GM15510 (cell line): ENCODE data around the gene SLC25A28.

Experiments
- POLR2A ChIP-seq: IDR thresholded peaks from 3 replicates; pipeline ENCODE4 v1.6.1; 2011; ENCODE audit warnings: borderline replicate concordance; ENCODE audit not compliant: insufficient read length; ENCODE audit errors: extremely low read depth

Gene SLC25A28

GRCh38 chr10:99648717-99649116 is 28.5 kb upstream of the SLC25A28 start:
- no peak for TF ChIP-seq POLR2A

- no peak for TF ChIP-seq POLR2A
Observed at GRCh38 chr10:99647601-99648151, 27.4 kb upstream of the SLC25A28 start.

GRCh38 chr10:99633832-99634231 is 13.6 kb upstream of the SLC25A28 start:
- no peak for TF ChIP-seq POLR2A

- no peak for TF ChIP-seq POLR2A
Observed at GRCh38 chr10:99631496-99631895, 11.3 kb upstream of the SLC25A28 start.

- no peak for TF ChIP-seq POLR2A
Observed at GRCh38 chr10:99630991-99631390, 10.8 kb upstream of the SLC25A28 start.

- TF ChIP-seq POLR2A: no peak
Observed at GRCh38 chr10:99630433-99630832, 10.2 kb upstream of the SLC25A28 start.

GRCh38 chr10:99629625-99629978 is 9.4 kb upstream of the SLC25A28 start:
- TF ChIP-seq POLR2A: no peak

GRCh38 chr10:99628923-99629624 is 8.8 kb upstream of the SLC25A28 start:
- TF ChIP-seq POLR2A: no peak

GRCh38 chr10:99623919-99624318 is 3.7 kb upstream of the SLC25A28 start:
- TF ChIP-seq POLR2A: no peak

GRCh38 chr10:99621454-99622251 is 1.4 kb upstream of the SLC25A28 start:
- TF ChIP-seq POLR2A: peak; percentile 27

GRCh38 chr10:99620711-99621453 is 643 bp upstream of the SLC25A28 start:
- peak; percentile 77 for TF ChIP-seq POLR2A

GRCh38 chr10:99619090-99619800 is 994 bp downstream of the SLC25A28 start:
- no peak for TF ChIP-seq POLR2A

- no peak for TF ChIP-seq POLR2A
Observed at GRCh38 chr10:99617696-99618095, 2.5 kb downstream of the SLC25A28 start.

GRCh38 chr10:99615426-99615825 is 4.8 kb downstream of the SLC25A28 start:
- no peak for TF ChIP-seq POLR2A
